Neural cell (in vitro differentiated cells): Measurements from ENCODE around the gene BLVRB.

Experiments
- CTCF ChIP-seq: fragments of 450-650 bp; IDR thresholded peaks from 2 replicates; pipeline ENCODE4 v1.5.1; 2014; ENCODE audit warnings: antibody characterized with exemption, mild to moderate bottlenecking, moderate library complexity; ENCODE audit not compliant: poor library complexity, severe bottlenecking
- EP300 ChIP-seq: fragments of 450-650 bp; conservative IDR thresholded peaks from 2 replicates; pipeline ENCODE4 v1.6.1; 2014; ENCODE audit warnings: antibody characterized with exemption, mild to moderate bottlenecking, moderate library complexity; ENCODE audit not compliant: poor library complexity, severe bottlenecking
- EZH2 ChIP-seq: fragments of 200-600, 300-800 bp; shearing (Covaris generic), sonication (generic); IDR thresholded peaks from 2 replicates; pipeline ENCODE4 v1.6.1; 2014; ENCODE audit warnings: antibody characterized with exemption, low read length, borderline replicate concordance, mild to moderate bottlenecking; ENCODE audit not compliant: insufficient read depth, poor library complexity, severe bottlenecking
- REST ChIP-seq: IDR thresholded peaks from 2 replicates; pipeline ENCODE4 v1.6.1; 2012; ENCODE audit warnings: borderline replicate concordance
- TAF1 ChIP-seq: IDR thresholded peaks from 2 replicates; pipeline ENCODE4 v1.6.1; 2012; ENCODE audit warnings: low read depth

GRCh38 chr19:40418040-40418439 lies 47.5 kb downstream of the BLVRB start:
- no peak for TF ChIP-seq EZH2
- TF ChIP-seq CTCF = no peak
- TF ChIP-seq EP300 = no peak
- TF ChIP-seq REST = no peak
- TF ChIP-seq TAF1 = no peak
